ENCODE results near the gene REG3A. TPM values are rescaled to one million over a fixed set of nuclear protein-coding genes. Genes with fewer than 3 reads are reported as not detected.

Gene REG3A
- polyA plus RNA-seq, 3 donors, result not detected

DNA sequence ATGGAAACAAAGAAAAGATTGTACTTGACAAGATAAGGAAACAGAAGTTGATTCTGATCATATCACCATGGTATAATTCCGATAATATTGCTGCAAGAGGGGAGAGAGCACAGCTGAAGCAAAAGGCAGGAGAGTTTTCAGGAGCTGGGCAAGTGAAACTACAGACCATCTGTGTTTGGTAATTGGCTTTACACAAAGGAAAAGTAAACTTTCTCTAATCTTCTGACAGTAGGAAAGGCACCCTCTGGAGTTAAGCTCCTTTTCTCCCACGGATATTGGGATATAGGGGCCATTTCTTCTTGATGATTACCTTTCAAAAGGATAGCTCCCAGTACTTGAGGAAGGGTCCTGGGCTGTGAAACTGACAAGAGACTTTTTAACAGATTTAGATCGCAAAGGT, 29.9 kb upstream of the REG3A start:
- Mint-ChIP-seq H3K9me3 (peaks cover 0 to 2% (median 0%) of the 10 kb centered on the region in 7 donors), H3K27ac (no peak overlapping the region), H3K36me3 (no peaks in the 10 kb centered on the region), H3K4me1 (no peaks in the 10 kb centered on the region), H3K4me3 (no peak overlapping the region), H3K27me3 (ENCODE audit: low read depth in 3 of 3) (peaks cover 0 to 2% (median 0%) of the 10 kb centered on the region in 3 donors)
- H2AFZ ChIP-seq (ENCODE audit: insufficient read depth, low read depth, low read length, poor library complexity, severe bottlenecking), result no peak overlapping the region
- WGBS (ENCODE audit: insufficient coverage), result no CpG with 5 or more reads among the region's 3 CpGs
- TF ChIP-seq CTCF (IDR thresholded peaks at IDR 0.05), result no peak
- intact Hi-C loops (cut with micrococcal nuclease), result no loop called here
- no peak overlapping the region for H3K4me2 ChIP-seq (replicated peaks; ENCODE audit: extremely low read depth, low read length, poor library complexity, severe bottlenecking)
- no peak overlapping the region for H3K27ac ChIP-seq (ENCODE audit: low read depth in 1 of 2, low read length in 2 of 2)
- H3K79me2 ChIP-seq (ENCODE audit: insufficient read depth, low read length), result no peaks in the 10 kb centered on the region
- no peaks in the 10 kb centered on the region for H3K36me3 ChIP-seq (replicated peaks in 1 of 2; ENCODE audit: control insufficient read depth in 1 of 2, insufficient read depth in 2 of 2, low read length in 2 of 2)
- H3K4me3 ChIP-seq (replicated peaks in 1 of 3; ENCODE audit: low read depth in 2 of 3, low read length in 3 of 3), result no peak overlapping the region
- no peaks in the 10 kb centered on the region for H3K27me3 ChIP-seq (ENCODE audit: control insufficient read depth in 2 of 2, insufficient read depth in 2 of 2, low read length in 2 of 2)
- no peaks in the 10 kb centered on the region for H3K4me1 ChIP-seq (ENCODE audit: control insufficient read depth in 1 of 2, insufficient read depth in 2 of 2, low read length in 2 of 2)
- no peaks in the 10 kb centered on the region for H4K20me1 ChIP-seq (ENCODE audit: insufficient read depth, low read length)
- DNase-seq, result no peak
- no peak overlapping the region for H3K9ac ChIP-seq (ENCODE audit: insufficient read depth, low read length, poor library complexity, severe bottlenecking)
- H3K9me3 ChIP-seq (replicated peaks in 1 of 2; ENCODE audit: control insufficient read depth in 1 of 2, insufficient read depth in 1 of 2, low read length in 2 of 2), result no peaks in the 10 kb centered on the region

- no peaks in the 10 kb centered on the region for H3K36me3 ChIP-seq (replicated peaks in 1 of 2; ENCODE audit: control insufficient read depth in 1 of 2, insufficient read depth in 2 of 2, low read length in 2 of 2)
- DNase-seq, result no peak
- H3K79me2 ChIP-seq (ENCODE audit: insufficient read depth, low read length), result no peaks in the 10 kb centered on the region
- no peaks in the 10 kb centered on the region for H3K4me1 Mint-ChIP-seq
- no peak overlapping the region for H3K27ac ChIP-seq (ENCODE audit: low read depth in 1 of 2, low read length in 2 of 2)
- peaks cover 3 to 6% of the 10 kb centered on the region in 2 donors for H3K9me3 ChIP-seq (replicated peaks in 1 of 2; ENCODE audit: control insufficient read depth in 1 of 2, insufficient read depth in 1 of 2, low read length in 2 of 2)
- H3K36me3 Mint-ChIP-seq, result no peaks in the 10 kb centered on the region
- H3K27me3 ChIP-seq (ENCODE audit: control insufficient read depth in 2 of 2, insufficient read depth in 2 of 2, low read length in 2 of 2), result no peaks in the 10 kb centered on the region
- no peak overlapping the region for H2AFZ ChIP-seq (ENCODE audit: insufficient read depth, low read depth, low read length, poor library complexity, severe bottlenecking)
- WGBS (ENCODE audit: insufficient coverage), result no CpG with 5 or more reads among the region's 2 CpGs
- H3K4me2 ChIP-seq (replicated peaks; ENCODE audit: extremely low read depth, low read length, poor library complexity, severe bottlenecking), result no peak overlapping the region
- H3K27me3 Mint-ChIP-seq (ENCODE audit: low read depth in 3 of 3), result no peaks in the 10 kb centered on the region
- TF ChIP-seq CTCF (IDR thresholded peaks at IDR 0.05), result no peak
- no peaks in the 10 kb centered on the region for H3K4me1 ChIP-seq (ENCODE audit: control insufficient read depth in 1 of 2, insufficient read depth in 2 of 2, low read length in 2 of 2)
- H3K4me3 ChIP-seq (replicated peaks in 1 of 3; ENCODE audit: low read depth in 2 of 3, low read length in 3 of 3), result no peak overlapping the region
- H3K9ac ChIP-seq (ENCODE audit: insufficient read depth, low read length, poor library complexity, severe bottlenecking), result no peak overlapping the region
- H3K27ac Mint-ChIP-seq, result no peak overlapping the region
- intact Hi-C loops (cut with micrococcal nuclease), result no loop called here
- H3K9me3 Mint-ChIP-seq, result peaks cover 2 to 11% (median 4%) of the 10 kb centered on the region in 7 donors
- no peak overlapping the region for H3K4me3 Mint-ChIP-seq
- H4K20me1 ChIP-seq (ENCODE audit: insufficient read depth, low read length), result no peaks in the 10 kb centered on the region
Observed at GRCh38 chr2:79181617-79182016, 22.1 kb upstream of the REG3A start.

Measured in CD14-positive monocyte (primary cell).